Thymus (tissue), 11 donors: ENCODE measurements around the gene CSRNP3. TPM values are rescaled to one million over a fixed set of nuclear protein-coding genes. Genes with fewer than 3 reads are reported as not detected.
A peak's percentile ranks its signal among the peaks of the same experiment; 100 is the strongest.

ENCODE experiments used
- DNase-seq, 9 donors: peaks; one replicate each; pipeline ENCODE4 v3.0.0-alpha.2; 2013; ENCODE audit warnings: low spot score in 9 of 9, low read depth in 6 of 9, missing footprints in 1 of 9
- H3K27ac ChIP-seq, 2 donors: one replicate each; pipeline ENCODE4 v1.5.1; 2013; ENCODE audit warnings: control low read depth in 1 of 2, low read depth in 1 of 2, low read length in 1 of 2, mild to moderate bottlenecking in 1 of 2, moderate library complexity in 1 of 2
- H3K27me3 ChIP-seq, 2 donors: one replicate each; pipeline ENCODE4 v1.5.1; 2013; ENCODE audit warnings: low read length in 1 of 2; ENCODE audit not compliant: control insufficient read depth in 2 of 2, insufficient read depth in 1 of 2
- H3K36me3 ChIP-seq, 2 donors: one replicate each; pipeline ENCODE4 v1.5.1; 2013; ENCODE audit warnings: low read length in 1 of 2, mild to moderate bottlenecking in 1 of 2, moderate library complexity in 1 of 2; ENCODE audit not compliant: control insufficient read depth in 2 of 2, insufficient read depth in 2 of 2
- H3K4me1 ChIP-seq, 2 donors: one replicate each; pipeline ENCODE4 v1.5.1; 2013; ENCODE audit warnings: low read length in 2 of 2; ENCODE audit not compliant: control insufficient read depth in 2 of 2, insufficient read depth in 2 of 2
- H3K4me3 ChIP-seq, 2 donors: one replicate each; pipeline ENCODE4 v1.5.1; 2013; ENCODE audit warnings: low read length in 2 of 2, control low read depth in 1 of 2, mild to moderate bottlenecking in 1 of 2
- H3K9me3 ChIP-seq, 2 donors: one replicate each; pipeline ENCODE4 v1.5.1; 2013; ENCODE audit warnings: low read length in 1 of 2, mild to moderate bottlenecking in 1 of 2; ENCODE audit not compliant: control insufficient read depth in 2 of 2, insufficient read depth in 1 of 2
- WGBS: extraction: QIAGEN DNeasy Blood & Tissue Kit; methylation state at CpG from one replicate; pipeline ENCODE4 v1.1.7; 2013; 5-methylcytosine and 5-hydroxymethylcytosine counted together
- polyA plus RNA-seq: library from polyadenylated mRNA; stranded (reverse); fragments of 200-250 nt; gene quantifications from one replicate; pipeline ENCODE4 v1.2.3, GENCODE V29; 2013
- total RNA-seq: library from RNA; stranded (reverse); fragments of 120-200 nt; gene quantifications from one replicate; pipeline ENCODE4 v1.2.4, GENCODE V29; 2013
- donor health status: healthy.

The CSRNP3 gene
- total and polyA plus RNA-seq, 2 donors, result 0.68 to 1.7 TPM

DNA sequence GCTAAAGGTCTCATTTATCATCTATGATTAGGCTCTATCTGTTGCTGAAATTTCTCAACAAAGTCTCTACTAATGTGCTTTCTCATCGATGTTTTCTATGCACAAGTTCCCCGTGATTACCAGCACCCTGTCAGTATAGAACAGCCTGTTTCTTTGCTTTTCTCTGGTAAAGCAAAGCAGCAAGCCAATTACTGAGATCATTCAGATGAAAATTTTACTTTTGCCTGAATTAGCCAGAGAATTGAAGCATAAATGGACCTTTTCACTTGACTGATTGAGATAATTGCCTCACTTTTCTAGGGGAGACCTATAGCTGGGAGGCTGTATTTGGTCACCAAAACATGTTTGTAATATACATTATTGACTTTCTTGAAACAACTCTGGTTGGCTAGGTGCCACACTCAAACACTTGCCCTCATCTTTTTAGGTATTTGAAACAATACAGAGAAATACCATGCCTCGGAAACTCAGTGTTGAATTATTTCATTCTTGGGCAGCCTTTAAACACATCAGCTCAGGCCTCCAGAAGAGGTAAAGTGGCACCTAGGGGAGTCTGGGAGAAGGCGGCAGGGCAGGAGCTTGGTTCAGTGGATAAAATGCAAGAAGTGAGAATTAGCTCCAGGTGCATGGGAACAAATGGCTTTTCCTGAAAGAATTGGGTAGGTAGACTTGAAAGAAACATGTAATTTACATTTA lies 228.4 kb downstream of the CSRNP3 start:
- Histone ChIP-seq H3K9me3 (no peaks in the 10 kb centered on the region), H3K27ac (no peak overlapping the region), H3K27me3 (no peaks in the 10 kb centered on the region), H3K4me1 (no peaks in the 10 kb centered on the region), H3K36me3 (no peaks in the 10 kb centered on the region), H3K4me3 (no peak overlapping the region)
- WGBS, result 98% methylated on average over 4 of the region's 4 CpGs
- no peak for DNase-seq

DNA sequence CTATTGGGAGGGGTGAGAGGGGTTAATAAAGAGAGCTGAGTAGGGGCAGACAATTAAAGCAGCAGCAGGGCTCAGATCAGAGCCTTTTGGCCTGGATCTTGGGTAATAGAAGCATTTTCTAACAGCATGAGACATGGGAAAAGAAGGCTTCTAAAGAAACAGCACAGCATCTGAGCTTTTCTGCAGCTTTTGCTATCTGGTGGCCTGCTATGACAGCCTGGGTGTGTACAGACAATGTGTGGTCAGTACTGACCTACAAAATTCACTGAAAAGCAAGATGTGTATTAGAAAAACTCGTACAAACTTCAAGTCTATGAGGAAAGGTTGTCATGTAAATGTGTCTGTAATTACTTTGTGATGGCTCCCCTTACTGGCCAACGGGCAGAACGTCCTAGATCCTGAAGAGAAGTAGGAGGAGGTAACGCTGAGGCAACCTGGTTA lies 229.0 kb downstream of the CSRNP3 start:
- H3K9me3 ChIP-seq, result no peaks in the 10 kb centered on the region
- no peak overlapping the region for H3K27ac ChIP-seq
- peak in 7 of 9 donors; percentile 1 to 41 (median 9) for DNase-seq
- H3K27me3 ChIP-seq, result no peaks in the 10 kb centered on the region
- no peaks in the 10 kb centered on the region for H3K36me3 ChIP-seq
- H3K4me3 ChIP-seq, result no peak overlapping the region
- no peaks in the 10 kb centered on the region for H3K4me1 ChIP-seq
- WGBS, result 4% methylated on average over 4 of the region's 4 CpGs

DNA sequence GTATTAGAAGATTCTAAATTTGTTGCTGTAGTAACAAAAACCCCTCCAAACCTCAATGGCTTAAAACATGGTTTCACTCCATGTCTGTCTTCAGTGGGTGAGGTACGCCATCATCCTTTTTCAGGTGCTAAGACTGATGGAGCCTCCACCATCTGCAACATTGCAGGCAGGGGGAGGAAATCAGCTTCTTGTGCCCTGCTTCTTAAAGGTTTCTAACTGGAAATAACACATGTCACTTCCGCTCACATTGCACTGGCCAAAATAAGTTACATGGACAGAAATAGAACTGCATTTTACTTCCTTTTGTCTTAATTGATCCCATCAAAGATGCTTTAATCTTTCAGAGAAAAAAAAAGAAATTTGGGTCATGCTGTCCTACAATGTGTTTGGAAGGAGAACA lies 230.4 kb downstream of the CSRNP3 start:
- H3K9me3 ChIP-seq, result no peaks in the 10 kb centered on the region

DNA sequence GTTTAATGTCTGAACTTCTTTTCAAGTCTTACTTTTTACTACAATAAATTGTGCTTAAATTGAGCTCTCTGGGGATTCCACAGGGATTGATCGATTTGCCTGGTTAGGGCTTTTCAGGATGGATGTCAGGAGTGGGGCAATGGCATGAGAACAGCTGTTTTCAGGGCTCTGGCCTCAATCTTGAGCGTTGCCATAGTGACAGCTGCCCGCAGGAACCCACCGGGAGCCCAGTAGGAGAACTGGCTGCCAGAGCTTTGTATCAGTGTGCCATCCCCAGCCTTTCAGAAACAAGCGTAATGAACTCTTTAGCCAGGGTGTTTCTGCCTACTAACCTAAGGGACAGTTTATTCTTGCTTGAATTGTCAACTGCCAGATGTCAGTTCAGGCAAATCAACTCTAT lies 231.0 kb downstream of the CSRNP3 start:
- Histone ChIP-seq H3K4me3 (no peak overlapping the region), H3K9me3 (no peaks in the 10 kb centered on the region), H3K27me3 (no peaks in the 10 kb centered on the region), H3K27ac (no peak overlapping the region), H3K4me1 (no peaks in the 10 kb centered on the region), H3K36me3 (no peaks in the 10 kb centered on the region)
- no peak for DNase-seq
- 95% methylated on average over 5 of the region's 5 CpGs for WGBS

More for the DNA sequence above, 230.4 kb downstream of the CSRNP3 start:
- Histone ChIP-seq H3K4me3 (no peak overlapping the region), H3K4me1 (no peaks in the 10 kb centered on the region), H3K36me3 (no peaks in the 10 kb centered on the region), H3K27me3 (no peaks in the 10 kb centered on the region), H3K27ac (no peak overlapping the region)
- 93% methylated on average over 2 of the region's 2 CpGs for WGBS
- no peak for DNase-seq

GRCh38 chr2:165701147-165701546 lies 231.6 kb downstream of the CSRNP3 start:
- Histone ChIP-seq H3K4me1 (no peaks in the 10 kb centered on the region), H3K27me3 (no peaks in the 10 kb centered on the region), H3K27ac (no peak overlapping the region), H3K4me3 (no peak overlapping the region), H3K36me3 (no peaks in the 10 kb centered on the region), H3K9me3 (no peaks in the 10 kb centered on the region)
- 92% methylated on average over 6 of the region's 6 CpGs for WGBS
- no peak for DNase-seq

DNA sequence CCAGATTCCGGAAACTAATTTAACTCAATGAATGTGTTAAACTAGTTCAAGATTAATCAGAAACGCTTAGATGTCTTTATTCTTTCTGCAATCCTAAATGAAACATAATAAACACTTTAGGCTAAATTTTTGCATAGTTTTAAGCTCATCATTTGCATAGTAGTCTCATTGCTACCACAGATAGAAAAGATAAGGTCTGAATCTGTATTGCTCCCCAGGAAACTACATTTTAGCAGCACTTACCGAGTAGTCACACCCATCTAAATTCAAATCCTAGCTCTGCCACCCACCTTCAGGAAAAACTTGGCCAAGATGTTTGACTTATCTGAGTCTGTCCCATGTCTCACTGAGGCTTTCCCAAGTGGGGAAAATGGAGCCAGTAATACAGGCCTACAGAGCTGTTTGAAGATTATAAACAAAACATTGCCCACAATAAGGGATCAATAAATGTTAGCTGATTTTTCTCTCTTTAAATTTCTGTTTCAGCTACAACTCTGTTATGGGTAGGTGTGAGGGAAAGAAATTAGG lies 237.5 kb downstream of the CSRNP3 start:
- Histone ChIP-seq H3K4me3 (no peak overlapping the region), H3K4me1 (no peaks in the 10 kb centered on the region), H3K36me3 (no peaks in the 10 kb centered on the region), H3K9me3 (no peaks in the 10 kb centered on the region), H3K27me3 (no peaks in the 10 kb centered on the region), H3K27ac (no peak overlapping the region)
- WGBS, result 95% methylated on average over 3 of the region's 3 CpGs
- no peak for DNase-seq

GRCh38 chr2:165716091-165716490 lies 246.6 kb downstream of the CSRNP3 start:
- Histone ChIP-seq H3K27ac (no peak overlapping the region), H3K9me3 (no peaks in the 10 kb centered on the region), H3K4me3 (no peak overlapping the region), H3K27me3 (no peaks in the 10 kb centered on the region), H3K36me3 (no peaks in the 10 kb centered on the region), H3K4me1 (no peaks in the 10 kb centered on the region)
- WGBS, result 94% methylated on average over 1 of the region's 1 CpG
- DNase-seq, result no peak

DNA sequence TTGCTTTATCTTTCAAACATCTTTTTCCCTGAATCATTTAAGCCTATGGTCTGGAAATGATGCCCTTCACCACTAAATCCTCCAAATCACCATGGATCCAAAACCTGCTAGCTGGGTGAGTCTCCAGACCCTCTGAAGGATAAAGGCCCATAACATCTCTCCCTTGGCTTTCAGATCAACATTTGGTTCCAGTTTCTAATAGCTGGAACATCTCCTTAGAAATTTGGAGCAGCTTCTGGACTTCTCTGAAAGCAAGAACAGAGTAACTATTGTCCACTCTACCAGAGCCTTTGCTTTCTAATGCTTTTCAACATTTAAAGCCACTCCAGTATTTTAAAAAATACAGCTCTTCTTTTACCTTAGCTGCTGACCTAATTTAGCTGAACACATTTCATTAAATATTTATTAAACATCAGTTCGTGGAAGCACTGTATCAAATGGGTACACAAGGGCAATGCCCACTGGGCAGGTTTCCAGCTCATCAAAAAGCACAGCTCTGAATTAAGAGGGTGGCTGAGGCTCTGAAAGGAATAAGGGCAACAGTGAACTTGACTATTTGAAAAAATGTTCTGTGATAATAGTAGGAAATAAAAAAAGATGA lies 249.2 kb downstream of the CSRNP3 start:
- H3K36me3 ChIP-seq, result no peaks in the 10 kb centered on the region
- 85% methylated on average over 1 of the region's 1 CpG for WGBS
- no peaks in the 10 kb centered on the region for H3K9me3 ChIP-seq
- H3K27me3 ChIP-seq, result no peaks in the 10 kb centered on the region
- no peak for DNase-seq
- no peaks in the 10 kb centered on the region for H3K4me1 ChIP-seq
- H3K4me3 ChIP-seq, result no peak overlapping the region
- no peak overlapping the region for H3K27ac ChIP-seq

DNA sequence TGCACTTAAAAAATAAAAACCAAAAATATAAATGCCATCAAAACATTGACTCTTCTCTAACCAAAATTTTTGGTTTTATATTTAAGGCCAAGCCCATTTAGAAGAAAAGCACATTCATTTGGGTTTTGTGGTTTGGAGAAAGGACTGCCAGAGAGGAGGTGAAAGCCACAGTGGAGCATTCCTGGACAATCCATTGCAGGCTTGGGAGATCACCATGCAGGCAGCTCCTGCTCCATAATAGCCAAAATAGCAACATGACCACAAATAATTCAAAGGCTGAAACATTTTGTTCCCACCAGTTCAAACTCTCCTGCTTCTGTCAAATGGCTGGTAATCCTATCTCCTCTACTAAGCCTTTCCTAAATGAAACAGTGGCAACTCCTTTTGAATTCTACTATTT lies 251.0 kb downstream of the CSRNP3 start:
- H3K27ac ChIP-seq, result no peak overlapping the region
- H3K4me3 ChIP-seq, result no peak overlapping the region
- no peak for DNase-seq
- H3K36me3 ChIP-seq, result no peaks in the 10 kb centered on the region
- no peaks in the 10 kb centered on the region for H3K9me3 ChIP-seq
- H3K27me3 ChIP-seq, result no peaks in the 10 kb centered on the region
- no peaks in the 10 kb centered on the region for H3K4me1 ChIP-seq
